HepG2 (cell line): Measurements from ENCODE around the gene CACNA1G. TPM values are rescaled to one million over a fixed set of nuclear protein-coding genes. Genes with fewer than 3 reads are reported as not detected.

ENCODE experiments used
- AGO1 ChIP-seq: fragments of 200-400 bp; formaldehyde crosslinking; IDR thresholded peaks from 2 replicates; pipeline ENCODE4 v1.6.1; 2017; ENCODE audit warnings: mild to moderate bottlenecking, low read depth, low read length, moderate library complexity; ENCODE audit not compliant: poor library complexity, severe bottlenecking
- ATF7-NPFF ChIP-seq: sonication (generic); formaldehyde crosslinking; IDR thresholded peaks from 2 replicates; pipeline ENCODE4 v1.8.1; 2023; ENCODE audit warnings: mild to moderate bottlenecking, low read depth, missing genetic modification reagents, moderate library complexity
- HIVEP1 ChIP-seq: sonication (generic); formaldehyde crosslinking; IDR thresholded peaks from 2 replicates; pipeline ENCODE4 v1.4.0; 2020; ENCODE audit warnings: mild to moderate bottlenecking, missing genetic modification reagents
- KDM4B ChIP-seq: sonication (generic); formaldehyde crosslinking; IDR thresholded peaks from 2 replicates; pipeline ENCODE4 v1.4.0; 2020; ENCODE audit warnings: missing genetic modification reagents
- MAF1 ChIP-seq: sonication (generic); formaldehyde crosslinking; IDR thresholded peaks from 2 replicates; pipeline ENCODE4 v1.5.0; 2020; ENCODE audit warnings: missing genetic modification reagents, borderline replicate concordance
- NFYC ChIP-seq: IDR thresholded peaks from 2 replicates; pipeline ENCODE4 v1.6.1; 2016; ENCODE audit warnings: missing genetic modification reagents, missing compliant biosample characterization
- RBM39 ChIP-seq: fragments of 200-400 bp; formaldehyde crosslinking; IDR thresholded peaks from one replicate; pipeline ENCODE4 v1.6.1; 2018; ENCODE audit warnings: antibody characterized with exemption, mild to moderate bottlenecking, low read depth, low read length; ENCODE audit not compliant: poor library complexity, severe bottlenecking
- REL ChIP-seq: sonication (generic); formaldehyde crosslinking; conservative IDR thresholded peaks from 2 replicates; pipeline ENCODE4 v1.8.0; 2022; ENCODE audit warnings: mild to moderate bottlenecking, missing genetic modification reagents, moderate library complexity
- SOX13 ChIP-seq, 3 experiments: fragments of 450-650 bp in 1 of 3; sonication (generic) in 1 of 3; formaldehyde crosslinking in 1 of 3; IDR thresholded peaks in 2 of 3; conservative IDR thresholded peaks in 1 of 3; 2 replicates each; pipeline versions ENCODE4 v1.5.0 to v1.6.1; 2016 to 2020; ENCODE audit warnings: antibody characterized with exemption in 1 of 3, mild to moderate bottlenecking in 1 of 3, missing compliant biosample characterization in 1 of 3, missing genetic modification reagents in 1 of 3, moderate library complexity in 1 of 3
- SP140L ChIP-seq: sonication (generic); formaldehyde crosslinking; IDR thresholded peaks from 2 replicates; pipeline ENCODE4 v1.4.0; 2020; ENCODE audit warnings: missing genetic modification reagents, borderline replicate concordance
- TMF1 ChIP-seq: sonication (generic); formaldehyde crosslinking; IDR thresholded peaks from 2 replicates; pipeline ENCODE4 v1.8.1; 2022; ENCODE audit warnings: low read depth, missing genetic modification reagents
- TSC22D2 ChIP-seq: sonication (generic); formaldehyde crosslinking; IDR thresholded peaks from 2 replicates; pipeline ENCODE4 v1.5.1; 2020; ENCODE audit warnings: missing genetic modification reagents, mild to moderate bottlenecking, borderline replicate concordance
- ZNF235 ChIP-seq: sonication (generic); formaldehyde crosslinking; IDR thresholded peaks from 2 replicates; pipeline ENCODE4 v1.8.1; 2023; ENCODE audit warnings: mild to moderate bottlenecking, missing genetic modification reagents, borderline replicate concordance
- ZNF598 ChIP-seq: sonication (generic); formaldehyde crosslinking; IDR thresholded peaks from 2 replicates; pipeline ENCODE4 v1.5.1; 2020; ENCODE audit warnings: mild to moderate bottlenecking, missing genetic modification reagents, borderline replicate concordance
- ZNF619 ChIP-seq: sonication (generic); formaldehyde crosslinking; IDR thresholded peaks from 2 replicates; pipeline ENCODE4 v1.4.0; 2020; ENCODE audit warnings: mild to moderate bottlenecking, missing genetic modification reagents
- ZNF841 ChIP-seq: sonication (generic); formaldehyde crosslinking; IDR thresholded peaks from 2 replicates; pipeline ENCODE4 v1.8.1; 2023; ENCODE audit warnings: missing genetic modification reagents, borderline replicate concordance
- polyA plus RNA-seq, 8 experiments: library from polyadenylated mRNA; depleted of rRNA in 3 of 8; stranded (reverse) in 7 of 8; unstranded in 1 of 8; fragments of >200 nt; fragmentation: Illumina TruSeq in 4 of 8; extraction: Trizol in 4 of 8; gene quantifications; 2 replicates each; pipeline versions ENCODE4 v1.2.1 to v1.2.3, GENCODE V29; 2011 to 2016; ENCODE audit warnings: low read depth in 4 of 8, missing spikeins in 1 of 8, mixed read lengths in 1 of 8; ENCODE audit not compliant: insufficient read depth in 1 of 8
- total RNA-seq, 5 experiments: library from RNA; depleted of rRNA; stranded (reverse); fragments of >200 nt; fragmentation: Illumina TruSeq; extraction: Trizol; gene quantifications; 2 replicates each; pipeline ENCODE4 v1.2.3, GENCODE V29; 2016; ENCODE audit warnings: low read depth in 1 of 5
- TF ChIP-seq, protein P1 (sequence below): IDR thresholded peaks from 2 replicates; pipeline ENCODE4 v1.6.1; 2016
- TF ChIP-seq, protein P2 (sequence below): sonication (generic); formaldehyde crosslinking; IDR thresholded peaks from 2 replicates; pipeline ENCODE4 v1.9.0; 2021; ENCODE audit warnings: missing genetic modification reagents, borderline replicate concordance
- TF ChIP-seq, protein P3 (sequence below): sonication (generic); formaldehyde crosslinking; IDR thresholded peaks from 2 replicates; pipeline ENCODE4 v1.4.0; 2020; ENCODE audit warnings: mild to moderate bottlenecking, missing genetic modification reagents

Gene CACNA1G
- total and polyA plus RNA-seq, 2 of the 13 experiments (the other 11 are each of a cell fraction or from before 2014, with no cell fraction given): 0.02 TPM; not detected in 1

DNA sequence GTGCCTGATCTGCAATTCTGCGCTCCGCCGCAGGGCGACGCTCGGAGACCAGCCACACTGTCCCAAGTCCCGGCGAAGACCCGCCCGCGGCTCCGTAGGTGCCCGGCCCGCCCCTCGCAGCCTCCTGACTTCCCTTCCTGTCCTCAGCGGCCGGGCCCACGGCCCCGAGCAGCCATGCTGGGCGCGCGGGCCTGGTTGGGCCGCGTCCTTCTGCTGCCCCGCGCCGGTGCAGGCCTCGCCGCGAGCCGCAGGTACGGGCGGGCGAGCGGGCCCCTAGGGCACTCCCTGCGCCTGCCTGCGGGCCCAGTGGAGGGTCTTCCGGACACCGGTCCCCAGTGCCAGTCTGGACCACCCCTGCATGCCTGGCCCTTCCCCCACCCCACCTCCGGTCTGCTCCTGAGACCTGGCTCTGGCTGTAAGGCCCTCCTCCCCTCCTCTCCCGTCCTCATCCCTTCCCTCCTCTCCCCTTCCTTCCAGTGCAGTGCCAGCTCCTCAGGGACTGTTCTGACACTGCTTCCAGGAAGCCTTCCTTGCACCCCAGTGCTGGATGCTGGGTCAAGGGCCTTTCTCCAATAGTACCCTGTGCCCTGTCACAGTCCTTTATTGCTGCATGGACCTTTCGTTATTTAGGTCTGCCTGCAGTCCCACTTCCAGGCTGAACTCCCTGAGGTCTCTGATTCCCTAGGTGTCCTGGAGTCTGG, 13.3 kb upstream of the CACNA1G start, which contains the start of gene SPATA20 (continued):
- TF ChIP-seq AGO1: no peak
- no peak for TF ChIP-seq TMF1 (CRISPR knock-in tag)
- peak; percentile 8; the same call in 1 of the 2 replicates for TF ChIP-seq ZNF619 (CRISPR knock-in tag)
- TF ChIP-seq TSC22D2 (CRISPR knock-in tag): no peak
- no peak for TF ChIP-seq NFYC
- TF ChIP-seq KDM4B (CRISPR knock-in tag): peak; percentile 38; the same call in 1 of the 2 replicates
- TF ChIP-seq ZNF841 (CRISPR knock-in tag): no peak
- peak; percentile 77; the same call in 1 of the 2 replicates for TF ChIP-seq ZNF235
- TF ChIP-seq ATF7-NPFF (CRISPR knock-in tag): peak; percentile 89
- no peak; the same call in 1 of the 2 replicates for TF ChIP-seq SOX13 (IDR thresholded peaks at IDR 0.05)
- TF ChIP-seq SOX13 (CRISPR knock-in tag; conservative IDR thresholded peaks at IDR 0.05 in 1 of 2, IDR thresholded peaks at IDR 0.05 in 1 of 2): peak in 1 of 2 experiments; percentile 41; a peak in 1 of 4 replicates
- TF ChIP-seq, protein P1, sequence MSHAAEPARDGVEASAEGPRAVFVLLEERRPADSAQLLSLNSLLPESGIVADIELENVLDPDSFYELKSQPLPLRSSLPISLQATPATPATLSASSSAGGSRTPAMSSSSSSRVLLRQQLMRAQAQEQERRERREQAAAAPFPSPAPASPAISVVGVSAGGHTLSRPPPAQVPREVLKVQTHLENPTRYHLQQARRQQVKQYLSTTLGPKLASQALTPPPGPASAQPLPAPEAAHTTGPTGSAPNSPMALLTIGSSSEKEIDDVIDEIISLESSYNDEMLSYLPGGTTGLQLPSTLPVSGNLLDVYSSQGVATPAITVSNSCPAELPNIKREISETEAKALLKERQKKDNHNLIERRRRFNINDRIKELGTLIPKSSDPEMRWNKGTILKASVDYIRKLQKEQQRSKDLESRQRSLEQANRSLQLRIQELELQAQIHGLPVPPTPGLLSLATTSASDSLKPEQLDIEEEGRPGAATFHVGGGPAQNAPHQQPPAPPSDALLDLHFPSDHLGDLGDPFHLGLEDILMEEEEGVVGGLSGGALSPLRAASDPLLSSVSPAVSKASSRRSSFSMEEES (CRISPR knock-in tag): peak; percentile 80
- TF ChIP-seq ZNF598: no peak
- no peak for TF ChIP-seq HIVEP1 (CRISPR knock-in tag)
- TF ChIP-seq, protein P2, sequence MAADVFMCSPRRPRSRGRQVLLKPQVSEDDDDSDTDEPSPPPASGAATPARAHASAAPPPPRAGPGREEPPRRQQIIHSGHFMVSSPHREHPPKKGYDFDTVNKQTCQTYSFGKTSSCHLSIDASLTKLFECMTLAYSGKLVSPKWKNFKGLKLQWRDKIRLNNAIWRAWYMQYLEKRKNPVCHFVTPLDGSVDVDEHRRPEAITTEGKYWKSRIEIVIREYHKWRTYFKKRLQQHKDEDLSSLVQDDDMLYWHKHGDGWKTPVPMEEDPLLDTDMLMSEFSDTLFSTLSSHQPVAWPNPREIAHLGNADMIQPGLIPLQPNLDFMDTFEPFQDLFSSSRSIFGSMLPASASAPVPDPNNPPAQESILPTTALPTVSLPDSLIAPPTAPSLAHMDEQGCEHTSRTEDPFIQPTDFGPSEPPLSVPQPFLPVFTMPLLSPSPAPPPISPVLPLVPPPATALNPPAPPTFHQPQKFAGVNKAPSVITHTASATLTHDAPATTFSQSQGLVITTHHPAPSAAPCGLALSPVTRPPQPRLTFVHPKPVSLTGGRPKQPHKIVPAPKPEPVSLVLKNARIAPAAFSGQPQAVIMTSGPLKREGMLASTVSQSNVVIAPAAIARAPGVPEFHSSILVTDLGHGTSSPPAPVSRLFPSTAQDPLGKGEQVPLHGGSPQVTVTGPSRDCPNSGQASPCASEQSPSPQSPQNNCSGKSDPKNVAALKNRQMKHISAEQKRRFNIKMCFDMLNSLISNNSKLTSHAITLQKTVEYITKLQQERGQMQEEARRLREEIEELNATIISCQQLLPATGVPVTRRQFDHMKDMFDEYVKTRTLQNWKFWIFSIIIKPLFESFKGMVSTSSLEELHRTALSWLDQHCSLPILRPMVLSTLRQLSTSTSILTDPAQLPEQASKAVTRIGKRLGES (CRISPR knock-in tag): 0 out of 2 replicates have a peak, but pooled peaks have one; percentile 52
- TF ChIP-seq RBM39: peak; percentile 29
- TF ChIP-seq, protein P3, sequence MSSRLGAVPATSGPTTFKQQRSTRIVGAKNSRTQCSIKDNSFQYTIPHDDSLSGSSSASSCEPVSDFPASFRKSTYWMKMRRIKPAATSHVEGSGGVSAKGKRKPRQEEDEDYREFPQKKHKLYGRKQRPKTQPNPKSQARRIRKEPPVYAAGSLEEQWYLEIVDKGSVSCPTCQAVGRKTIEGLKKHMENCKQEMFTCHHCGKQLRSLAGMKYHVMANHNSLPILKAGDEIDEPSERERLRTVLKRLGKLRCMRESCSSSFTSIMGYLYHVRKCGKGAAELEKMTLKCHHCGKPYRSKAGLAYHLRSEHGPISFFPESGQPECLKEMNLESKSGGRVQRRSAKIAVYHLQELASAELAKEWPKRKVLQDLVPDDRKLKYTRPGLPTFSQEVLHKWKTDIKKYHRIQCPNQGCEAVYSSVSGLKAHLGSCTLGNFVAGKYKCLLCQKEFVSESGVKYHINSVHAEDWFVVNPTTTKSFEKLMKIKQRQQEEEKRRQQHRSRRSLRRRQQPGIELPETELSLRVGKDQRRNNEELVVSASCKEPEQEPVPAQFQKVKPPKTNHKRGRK (CRISPR knock-in tag): peak; percentile 74; the same call in 1 of the 2 replicates
- TF ChIP-seq REL (CRISPR knock-in tag): 0 out of 2 replicates have a peak, but pooled peaks have one; percentile 33
- TF ChIP-seq MAF1 (CRISPR knock-in tag): 0 out of 2 replicates have a peak, but pooled peaks have one; percentile 72
- TF ChIP-seq SP140L (CRISPR knock-in tag): no peak
